Stimulated activated CD8-positive, alpha-beta memory T cell treated with anti-CD3 and anti-CD28 coated beads, Interleukin-4, amount 100 ng/mL, for 24 hours (primary cell): ENCODE results near the gene BLOC1S3.
"Not testable (repeated sequence)": the region's sequence is repeated elsewhere in the genome, so short reads cannot be mapped to it uniquely, and the experiment has no call there.

ENCODE experiments used
- DNase-seq: peaks from one replicate; pipeline ENCODE4 v3.0.0-alpha.2; 2020; ENCODE audit warnings: low read depth

Gene BLOC1S3

GRCh38 chr19:45224645-45225044, 46.1 kb downstream of the BLOC1S3 start:
- no peak for DNase-seq

GRCh38 chr19:45229056-45229455, 50.5 kb downstream of the BLOC1S3 start:
- not testable (repeated sequence) for DNase-seq
